LNCAP (cell line): Measurements from ENCODE around the gene SNX18.

Experiments used
- CTCF ChIP-seq: fragments of 450-650 bp; IDR thresholded peaks from 2 replicates; pipeline ENCODE4 v1.5.1; 2017; ENCODE audit warnings: mild to moderate bottlenecking

The SNX18 gene

DNA sequence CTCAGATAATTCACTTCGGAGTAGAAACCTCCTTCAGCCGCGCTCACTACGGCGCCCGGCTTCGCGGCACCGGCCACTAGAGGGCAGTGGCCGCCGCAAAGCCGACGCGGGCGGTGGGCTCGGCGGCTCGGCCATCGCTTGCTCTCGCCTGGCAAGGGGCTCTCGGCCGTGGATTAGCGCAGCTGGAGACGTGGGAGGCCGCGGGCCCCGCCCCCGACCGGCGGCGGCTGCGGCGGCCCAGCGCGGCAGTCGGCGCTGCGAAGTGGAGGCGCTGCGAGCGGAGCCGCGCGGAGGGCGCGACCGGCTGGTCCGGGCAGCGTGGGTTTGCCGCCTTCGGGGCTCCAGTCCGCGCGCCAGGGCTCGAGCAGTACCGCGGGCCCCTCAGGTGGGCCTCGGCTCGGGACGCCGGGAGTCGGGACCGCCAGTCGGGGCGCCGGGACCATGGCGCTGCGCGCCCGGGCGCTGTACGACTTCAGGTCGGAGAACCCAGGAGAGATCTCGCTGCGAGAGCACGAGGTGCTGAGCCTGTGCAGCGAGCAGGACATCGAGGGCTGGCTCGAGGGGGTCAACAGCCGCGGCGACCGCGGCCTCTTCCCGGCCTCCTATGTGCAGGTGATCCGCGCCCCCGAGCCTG, at the start of gene SNX18:
SNX18 (plus strand) TSS at position 248 of the 634 bp plus-strand sequence; CDS start at position 442, 194 bp downstream.
- TF ChIP-seq CTCF: peak; percentile 97

- no peak for TF ChIP-seq CTCF
Observed at GRCh38 chr5:54469622-54470021, 47.9 kb upstream of the SNX18 start.

GRCh38 chr5:54470128-54470527, 47.4 kb upstream of the SNX18 start:
- no peak for TF ChIP-seq CTCF

GRCh38 chr5:54470677-54471076, 46.9 kb upstream of the SNX18 start:
- TF ChIP-seq CTCF: no peak

- TF ChIP-seq CTCF: no peak
Observed at GRCh38 chr5:54471398-54471797, 46.2 kb upstream of the SNX18 start.

DNA sequence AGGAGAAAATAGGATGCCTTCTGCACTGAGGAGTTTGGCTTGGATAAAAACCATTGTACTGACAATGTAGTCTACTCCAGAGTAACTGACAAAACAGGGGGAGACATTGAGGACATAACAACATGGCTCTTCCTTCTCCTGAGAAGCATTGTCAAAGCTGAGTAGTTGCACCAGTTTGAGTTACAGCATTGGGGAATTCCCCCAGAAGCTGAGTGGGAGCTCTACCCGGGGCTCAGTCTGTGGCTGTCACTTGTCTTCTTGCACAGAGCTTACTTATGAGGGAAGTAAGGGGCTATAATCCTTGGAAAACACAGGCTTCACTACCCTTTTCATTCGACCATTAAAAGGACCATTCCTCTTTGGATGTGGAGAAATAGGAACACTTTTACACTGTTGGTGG, 40.9 kb upstream of the SNX18 start:
- TF ChIP-seq CTCF: no peak

- TF ChIP-seq CTCF: no peak
Observed at GRCh38 chr5:54477941-54478478, 39.5 kb upstream of the SNX18 start.

GRCh38 chr5:54480296-54480695, 37.3 kb upstream of the SNX18 start:
- no peak for TF ChIP-seq CTCF
